Uterus (tissue), 2 donors: ENCODE data around the gene EVA1A.

Experiments
- POLR2A ChIP-seq, 2 donors: fragments of 450-650 bp; IDR thresholded peaks; one replicate each; pipeline ENCODE4 v1.6.1; 2016; ENCODE audit warnings: antibody characterized with exemption in 2 of 2, mild to moderate bottlenecking in 1 of 2, moderate library complexity in 1 of 2
- TF ChIP-seq, protein P1 (sequence below), 4 experiments: fragments of 200-600 bp in 2 of 4; fragments of 450-650 bp in 2 of 4; sonication (generic) in 2 of 4; IDR thresholded peaks; one replicate each; pipeline ENCODE4 v1.5.1; 2016 to 2019; ENCODE audit warnings: antibody characterized with exemption in 4 of 4, mild to moderate bottlenecking in 2 of 4, moderate library complexity in 1 of 4

GRCh38 chr2:75568174-75568573 lies 7.4 kb upstream of the EVA1A start:
- TF ChIP-seq, protein P1, sequence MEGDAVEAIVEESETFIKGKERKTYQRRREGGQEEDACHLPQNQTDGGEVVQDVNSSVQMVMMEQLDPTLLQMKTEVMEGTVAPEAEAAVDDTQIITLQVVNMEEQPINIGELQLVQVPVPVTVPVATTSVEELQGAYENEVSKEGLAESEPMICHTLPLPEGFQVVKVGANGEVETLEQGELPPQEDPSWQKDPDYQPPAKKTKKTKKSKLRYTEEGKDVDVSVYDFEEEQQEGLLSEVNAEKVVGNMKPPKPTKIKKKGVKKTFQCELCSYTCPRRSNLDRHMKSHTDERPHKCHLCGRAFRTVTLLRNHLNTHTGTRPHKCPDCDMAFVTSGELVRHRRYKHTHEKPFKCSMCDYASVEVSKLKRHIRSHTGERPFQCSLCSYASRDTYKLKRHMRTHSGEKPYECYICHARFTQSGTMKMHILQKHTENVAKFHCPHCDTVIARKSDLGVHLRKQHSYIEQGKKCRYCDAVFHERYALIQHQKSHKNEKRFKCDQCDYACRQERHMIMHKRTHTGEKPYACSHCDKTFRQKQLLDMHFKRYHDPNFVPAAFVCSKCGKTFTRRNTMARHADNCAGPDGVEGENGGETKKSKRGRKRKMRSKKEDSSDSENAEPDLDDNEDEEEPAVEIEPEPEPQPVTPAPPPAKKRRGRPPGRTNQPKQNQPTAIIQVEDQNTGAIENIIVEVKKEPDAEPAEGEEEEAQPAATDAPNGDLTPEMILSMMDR (IDR thresholded peaks at IDR 0.05), result no peak
- TF ChIP-seq POLR2A (IDR thresholded peaks at IDR 0.05), result no peak
